DLD1 (cell line): ENCODE measurements around the gene IRF2BP2.

ENCODE experiments used
- in situ Hi-C: cut with HindIII; loops from 2 replicates; pipeline ENCODE4 v1.10.0; 2017; ENCODE audit warnings: low sequenced_read_pairs

The IRF2BP2 gene

DNA sequence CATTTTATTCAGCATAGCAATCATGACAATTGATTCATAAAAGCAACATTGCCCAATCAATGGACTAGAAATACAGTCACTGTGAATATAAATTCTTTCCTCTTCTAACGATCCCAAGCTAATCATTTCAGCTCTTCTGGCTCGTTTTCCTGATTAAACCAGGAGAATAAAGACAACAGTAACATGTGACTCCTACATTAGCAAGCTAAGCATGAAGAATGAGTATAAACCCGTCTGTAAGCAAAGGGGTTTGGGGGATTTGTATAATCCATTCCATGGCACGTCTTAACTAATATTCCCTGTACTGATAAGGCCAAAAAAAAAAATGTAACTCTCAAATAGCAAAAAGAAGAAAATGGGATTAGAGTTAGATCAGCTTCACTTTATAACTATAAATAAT lies 21.6 kb downstream of the IRF2BP2 start:
- in situ Hi-C loops: no loop called here

- in situ Hi-C loops: no loop called here
These were observed 23.0 kb downstream of the IRF2BP2 start for GRCh38 chr1:234586892-234587485.

- in situ Hi-C loops: no loop called here
These were observed 23.7 kb downstream of the IRF2BP2 start for GRCh38 chr1:234586304-234586703.

DNA sequence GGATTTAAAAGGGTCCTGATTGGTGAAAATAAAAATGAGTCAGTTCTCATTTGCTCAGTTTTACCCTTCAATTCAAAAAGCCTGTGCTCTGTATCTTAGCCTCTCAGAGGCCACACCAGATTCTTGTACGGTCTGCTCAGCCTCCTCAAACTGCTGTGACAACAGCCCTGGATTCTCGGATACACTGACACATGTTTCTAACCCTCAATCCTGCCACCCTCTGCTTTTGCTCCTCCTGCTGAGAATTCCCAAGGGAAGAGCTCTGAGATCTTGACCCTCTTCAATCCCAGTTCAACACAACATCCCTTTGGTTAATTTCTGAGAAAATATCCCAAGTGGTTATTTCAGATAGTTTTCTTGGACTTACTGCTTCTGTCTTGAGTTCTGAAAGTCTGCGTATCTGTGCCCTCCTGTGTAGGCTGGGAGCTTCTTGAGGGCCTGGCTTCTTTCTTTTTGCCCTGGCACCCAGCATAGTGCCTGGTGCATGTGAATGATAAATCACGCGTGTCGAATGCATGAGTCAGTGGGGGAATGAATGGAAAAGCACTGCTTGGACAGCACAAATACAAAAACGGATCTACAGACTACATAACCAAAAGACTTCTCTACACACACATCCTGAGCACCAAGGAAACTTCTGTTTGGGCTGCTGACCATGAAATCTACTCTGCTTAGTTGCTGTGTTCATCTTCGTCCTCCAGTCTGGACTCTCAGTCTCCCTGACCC lies 24.5 kb downstream of the IRF2BP2 start:
- in situ Hi-C loops: no loop called here

GRCh38 chr1:234584926-234585325 lies 25.1 kb downstream of the IRF2BP2 start:
- in situ Hi-C loops: no loop called here

DNA sequence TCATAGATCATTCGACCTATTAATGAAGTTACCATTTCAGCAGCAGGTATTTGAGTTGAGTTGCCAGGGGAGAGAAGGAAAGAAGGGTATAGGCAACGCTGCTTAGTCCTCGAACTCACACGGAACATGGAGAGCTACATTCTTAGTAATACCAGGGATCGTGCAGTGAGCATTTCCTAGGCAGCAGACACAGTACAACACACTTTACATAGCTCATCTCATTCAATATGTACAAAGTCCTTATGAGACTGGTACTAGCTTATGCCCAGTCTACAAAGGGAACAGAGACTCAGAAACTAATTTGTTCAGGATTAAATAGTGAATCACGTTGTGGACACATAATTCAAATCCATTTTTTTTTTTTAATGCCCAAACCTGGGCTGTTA lies 25.6 kb downstream of the IRF2BP2 start:
- in situ Hi-C loops: no loop called here

DNA sequence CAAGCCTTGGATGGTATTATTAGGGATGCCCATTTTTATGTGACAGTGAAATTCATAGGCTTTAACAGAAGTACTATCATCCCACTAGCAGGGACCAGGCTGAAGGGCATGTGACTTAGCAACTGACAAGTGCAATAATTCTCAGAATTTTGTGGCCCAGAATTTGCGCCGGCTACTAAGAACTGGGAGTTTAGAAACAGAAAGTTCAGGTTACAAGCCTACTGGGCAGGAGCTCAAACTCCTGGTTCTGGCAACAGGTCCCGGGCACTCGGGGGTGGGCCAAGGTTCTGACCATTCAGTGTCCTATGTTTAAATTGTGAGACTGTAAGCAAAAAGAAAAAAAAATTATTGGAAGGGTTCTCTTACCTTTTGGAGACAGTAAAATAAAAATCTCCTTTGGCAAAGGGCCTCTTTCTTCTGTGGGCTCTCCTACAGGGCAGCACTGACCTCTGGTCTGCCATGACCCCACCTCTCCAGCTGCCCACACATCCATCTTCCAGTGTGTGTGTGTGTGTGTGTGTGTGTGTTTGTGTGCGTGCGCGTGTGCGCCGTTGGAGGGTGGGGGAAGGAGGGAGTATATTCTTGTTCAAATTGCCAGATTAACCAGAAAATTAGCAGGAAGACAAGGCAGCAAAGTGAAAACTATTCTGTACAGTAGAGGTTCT lies 26.1 kb downstream of the IRF2BP2 start:
- in situ Hi-C loops: no loop called here

- in situ Hi-C loops: no loop called here
These were observed 27.2 kb downstream of the IRF2BP2 start for GRCh38 chr1:234582681-234583301.

DNA sequence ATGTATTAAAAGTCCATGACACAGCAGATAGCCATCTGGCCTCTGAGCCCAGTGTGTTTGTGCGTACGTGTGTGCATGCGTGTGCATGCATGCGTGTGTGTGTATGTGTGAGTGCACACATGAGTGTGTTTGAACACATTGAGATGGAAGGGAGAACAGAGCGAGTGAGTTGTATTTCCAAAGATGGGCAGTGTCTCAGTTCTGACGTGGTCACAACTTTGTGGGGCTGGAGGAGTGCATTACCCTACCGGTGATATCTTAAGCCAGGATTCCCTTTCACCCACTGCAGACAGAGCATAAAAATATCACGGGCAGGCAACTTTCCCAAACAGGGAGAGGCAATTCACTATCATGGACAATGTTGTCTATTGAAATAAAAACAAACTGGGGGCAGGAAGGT lies 27.8 kb downstream of the IRF2BP2 start:
- in situ Hi-C loops: no loop called here

GRCh38 chr1:234581063-234581714 lies 28.8 kb downstream of the IRF2BP2 start:
- in situ Hi-C loops: no loop called here

GRCh38 chr1:234579967-234580366 lies 30.0 kb downstream of the IRF2BP2 start:
- in situ Hi-C loops: no loop called here

- in situ Hi-C loops: no loop called here
These were observed 31.2 kb downstream of the IRF2BP2 start for GRCh38 chr1:234578735-234579134.

GRCh38 chr1:234578087-234578486 lies 31.9 kb downstream of the IRF2BP2 start:
- in situ Hi-C loops: no loop called here

DNA sequence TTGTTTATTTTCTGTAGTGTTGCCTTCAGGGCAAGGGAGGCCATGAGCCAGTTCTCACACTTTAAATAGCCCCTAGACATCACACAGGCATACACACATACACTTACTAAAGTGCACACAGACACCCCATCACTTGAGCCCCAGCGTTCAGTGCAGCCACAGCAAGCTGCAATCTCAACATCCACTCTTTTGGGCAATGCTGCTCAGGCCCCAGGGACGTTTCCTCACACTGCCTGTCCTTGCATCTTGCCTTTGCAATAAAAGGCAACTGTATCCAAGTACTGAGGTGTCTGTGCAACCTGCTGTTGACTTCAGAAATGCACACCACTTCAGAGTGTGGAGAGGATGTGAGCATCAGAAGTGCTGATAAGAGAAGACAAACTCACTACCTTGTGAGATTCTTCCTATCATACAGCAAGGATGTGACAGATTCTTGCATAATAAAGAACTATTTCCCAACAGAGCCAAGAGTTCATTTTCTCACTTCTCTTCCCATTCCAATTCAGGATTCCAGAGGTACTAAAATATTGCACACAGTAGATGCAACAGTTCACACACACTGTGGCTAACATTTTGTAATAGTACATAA lies 36.2 kb downstream of the IRF2BP2 start:
- in situ Hi-C loops: no loop called here

DNA sequence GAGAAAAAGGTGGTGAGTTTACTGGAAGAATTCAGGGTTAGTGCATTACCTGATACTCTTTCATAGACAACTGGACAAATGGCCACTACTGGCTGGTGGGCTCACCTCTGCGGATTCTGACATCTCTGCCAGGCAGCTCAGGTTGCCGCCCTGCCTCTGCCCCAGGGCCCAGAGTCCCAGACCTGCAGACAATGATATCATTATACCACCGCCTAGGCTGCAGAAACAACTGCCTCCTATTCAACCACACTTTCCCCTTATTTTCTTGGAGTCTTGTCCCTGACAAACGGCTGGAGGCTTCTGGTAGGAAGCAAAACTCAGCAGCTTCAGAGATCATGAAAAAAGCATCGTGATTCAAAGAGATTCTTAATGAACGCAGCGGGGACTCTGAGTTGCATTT lies 37.0 kb downstream of the IRF2BP2 start:
- in situ Hi-C loops: no loop called here

GRCh38 chr1:234571702-234572101 lies 38.3 kb downstream of the IRF2BP2 start:
- in situ Hi-C loops: no loop called here

DNA sequence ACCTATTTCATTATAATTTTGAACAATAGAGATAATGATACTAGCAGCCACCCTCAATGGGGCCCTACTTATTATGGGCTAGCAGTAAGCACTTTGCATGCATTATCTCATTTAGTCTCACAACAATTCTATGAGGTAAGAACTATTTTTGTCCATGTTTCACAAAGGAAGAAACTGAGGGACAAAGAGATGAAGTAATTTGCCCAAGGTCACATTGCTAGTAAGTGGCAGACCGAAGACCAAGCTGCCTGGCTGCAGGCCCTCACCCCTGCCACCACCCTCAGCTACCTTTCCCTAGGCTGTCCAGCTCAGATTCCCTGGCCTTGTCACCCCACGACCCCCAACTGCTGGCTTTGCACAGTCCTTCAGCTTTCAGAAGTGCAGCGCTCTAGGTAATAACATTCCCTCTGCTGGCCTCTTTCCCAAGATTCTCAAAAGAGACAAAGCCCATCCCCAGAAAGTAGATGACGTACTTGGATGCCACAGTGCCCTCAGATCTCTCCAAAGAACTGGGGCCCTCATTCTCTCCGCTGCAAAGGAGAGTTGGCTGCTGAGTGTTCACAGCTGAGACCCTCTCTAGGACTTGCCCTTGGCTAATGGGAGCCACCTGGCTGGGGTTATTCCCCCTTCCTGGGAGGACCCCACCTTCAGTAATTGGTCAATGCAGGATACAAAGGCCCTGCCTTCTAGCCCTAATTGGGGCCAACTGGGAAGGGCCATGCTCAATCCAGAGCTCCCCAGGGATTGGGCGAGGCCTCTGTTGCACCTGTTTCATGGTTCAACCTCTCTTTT lies 39.5 kb downstream of the IRF2BP2 start:
- in situ Hi-C loops: no loop called here

DNA sequence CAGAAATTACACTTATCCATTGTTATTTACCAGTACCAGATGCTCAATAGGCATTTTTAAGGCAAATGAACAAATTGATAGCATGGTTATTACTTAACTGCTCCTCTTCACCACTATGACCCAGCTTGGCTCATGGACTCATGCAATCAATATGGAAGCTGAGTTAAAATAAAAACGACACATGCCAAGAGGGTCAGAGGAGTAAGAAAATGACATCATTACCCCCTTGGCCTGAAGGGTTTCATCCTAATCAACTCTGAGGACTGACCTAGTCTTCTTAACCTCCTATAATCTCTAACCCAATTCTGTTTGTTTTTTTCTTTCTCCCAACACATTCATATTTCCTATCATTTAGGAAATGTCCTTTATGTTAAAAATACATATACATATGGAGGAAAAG lies 41.6 kb downstream of the IRF2BP2 start:
- in situ Hi-C loops: no loop called here

DNA sequence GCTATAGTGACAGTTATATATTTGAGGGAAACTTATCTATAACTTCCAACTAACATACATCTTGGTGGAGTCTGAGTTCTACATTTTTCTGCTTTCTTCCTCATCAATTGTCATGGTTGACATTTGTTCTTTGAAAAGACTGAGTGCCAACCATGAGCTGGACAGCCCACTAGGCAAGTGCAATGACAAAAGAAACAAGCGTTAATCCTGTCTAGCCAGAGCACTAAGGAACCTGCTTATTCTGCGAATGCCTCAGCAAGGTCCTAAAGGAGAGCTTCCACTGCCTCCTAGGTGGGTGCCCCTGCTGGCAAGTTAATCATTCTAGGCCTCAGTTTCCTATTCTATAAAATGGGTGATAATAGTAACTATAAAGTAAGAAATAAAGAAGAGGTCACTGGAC lies 44.8 kb downstream of the IRF2BP2 start:
- in situ Hi-C loops: no loop called here
